ENCODE data around the gene SPON1. TPM values are rescaled to one million over a fixed set of nuclear protein-coding genes. Genes with fewer than 3 reads are reported as not detected.

Gene SPON1
- total and polyA plus RNA-seq, 4 donors: 0.72 to 4.9 (median 1.2) TPM

DNA sequence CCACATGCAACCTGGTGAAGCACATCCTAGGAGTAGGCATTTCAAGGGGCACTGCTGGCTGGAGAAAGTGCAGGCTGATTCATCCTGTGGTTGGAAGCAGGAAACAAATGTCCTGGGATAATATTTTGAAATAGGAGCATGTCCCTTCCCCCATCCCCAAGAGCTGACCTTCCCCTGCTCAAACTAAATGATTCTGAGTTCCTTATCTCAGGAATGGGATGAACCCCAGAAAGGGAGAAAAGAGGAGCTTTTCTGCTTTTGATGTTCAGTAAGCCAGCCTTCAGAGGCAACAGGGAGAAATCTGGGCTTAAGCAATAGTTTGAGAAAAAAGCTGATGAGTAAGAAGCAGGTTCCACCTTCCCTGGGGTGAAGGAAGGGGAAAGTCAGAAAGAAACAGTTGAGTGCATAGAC is 19.5 kb upstream of the SPON1 start (continued):
- TF ChIP-seq, protein P1, sequence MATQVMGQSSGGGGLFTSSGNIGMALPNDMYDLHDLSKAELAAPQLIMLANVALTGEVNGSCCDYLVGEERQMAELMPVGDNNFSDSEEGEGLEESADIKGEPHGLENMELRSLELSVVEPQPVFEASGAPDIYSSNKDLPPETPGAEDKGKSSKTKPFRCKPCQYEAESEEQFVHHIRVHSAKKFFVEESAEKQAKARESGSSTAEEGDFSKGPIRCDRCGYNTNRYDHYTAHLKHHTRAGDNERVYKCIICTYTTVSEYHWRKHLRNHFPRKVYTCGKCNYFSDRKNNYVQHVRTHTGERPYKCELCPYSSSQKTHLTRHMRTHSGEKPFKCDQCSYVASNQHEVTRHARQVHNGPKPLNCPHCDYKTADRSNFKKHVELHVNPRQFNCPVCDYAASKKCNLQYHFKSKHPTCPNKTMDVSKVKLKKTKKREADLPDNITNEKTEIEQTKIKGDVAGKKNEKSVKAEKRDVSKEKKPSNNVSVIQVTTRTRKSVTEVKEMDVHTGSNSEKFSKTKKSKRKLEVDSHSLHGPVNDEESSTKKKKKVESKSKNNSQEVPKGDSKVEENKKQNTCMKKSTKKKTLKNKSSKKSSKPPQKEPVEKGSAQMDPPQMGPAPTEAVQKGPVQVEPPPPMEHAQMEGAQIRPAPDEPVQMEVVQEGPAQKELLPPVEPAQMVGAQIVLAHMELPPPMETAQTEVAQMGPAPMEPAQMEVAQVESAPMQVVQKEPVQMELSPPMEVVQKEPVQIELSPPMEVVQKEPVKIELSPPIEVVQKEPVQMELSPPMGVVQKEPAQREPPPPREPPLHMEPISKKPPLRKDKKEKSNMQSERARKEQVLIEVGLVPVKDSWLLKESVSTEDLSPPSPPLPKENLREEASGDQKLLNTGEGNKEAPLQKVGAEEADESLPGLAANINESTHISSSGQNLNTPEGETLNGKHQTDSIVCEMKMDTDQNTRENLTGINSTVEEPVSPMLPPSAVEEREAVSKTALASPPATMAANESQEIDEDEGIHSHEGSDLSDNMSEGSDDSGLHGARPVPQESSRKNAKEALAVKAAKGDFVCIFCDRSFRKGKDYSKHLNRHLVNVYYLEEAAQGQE (IDR thresholded peaks at IDR 0.05): no peak

GRCh38 chr11:13944016-13944415 is 18.5 kb upstream of the SPON1 start:
- Histone ChIP-seq H3K4me1 (ENCODE audit: control insufficient read depth in 4 of 4, insufficient read depth in 4 of 4, low read length in 3 of 4) (no peaks in the 10 kb centered on the region), H3K27ac (ENCODE audit: low read depth in 1 of 2, low read length in 2 of 2) (no peak overlapping the region), H3K4me3 (ENCODE audit: low read depth in 1 of 3, low read length in 3 of 3) (no peak overlapping the region), H3K36me3 (ENCODE audit: control insufficient read depth in 4 of 4, insufficient read depth in 3 of 4, low read depth in 1 of 4, low read length in 3 of 4) (no peaks in the 10 kb centered on the region), H3K9me3 (ENCODE audit: control insufficient read depth in 4 of 4, low read length in 3 of 4) (no peaks in the 10 kb centered on the region), H3K9ac (ENCODE audit: low read depth in 1 of 2, low read length in 2 of 2) (no peak overlapping the region), H3K27me3 (ENCODE audit: control insufficient read depth in 4 of 4, insufficient read depth in 4 of 4, low read length in 3 of 4) (peaks cover 0 to 4% (median 0%) of the 10 kb centered on the region in 4 donors)
- WGBS: 81% methylated on average over 3 of the region's 3 CpGs
- TF ChIP-seq FOXA2 (IDR thresholded peaks at IDR 0.05) (no peak), NR2F2 (IDR thresholded peaks at IDR 0.05) (no peak), JUND (IDR thresholded peaks at IDR 0.05) (no peak), TAF1 (conservative IDR thresholded peaks at IDR 0.05) (no peak), FOXA1 (IDR thresholded peaks at IDR 0.05) (no peak), RXRA (IDR thresholded peaks at IDR 0.05) (no peak), SP1 (IDR thresholded peaks at IDR 0.05) (no peak), EGR1 (IDR thresholded peaks at IDR 0.05; ENCODE audit: low read depth in 2 of 2) (no peak), YY1 (IDR thresholded peaks at IDR 0.05) (no peak), GABPA (IDR thresholded peaks at IDR 0.05 in 1 of 2, conservative IDR thresholded peaks at IDR 0.05 in 1 of 2) (no peak), HNF4G (IDR thresholded peaks at IDR 0.05) (no peak), HNF4A (conservative IDR thresholded peaks at IDR 0.05) (no peak), RAD21 (IDR thresholded peaks at IDR 0.05) (no peak), ATF3 (IDR thresholded peaks at IDR 0.05) (no peak)
- TF ChIP-seq, protein P2, sequence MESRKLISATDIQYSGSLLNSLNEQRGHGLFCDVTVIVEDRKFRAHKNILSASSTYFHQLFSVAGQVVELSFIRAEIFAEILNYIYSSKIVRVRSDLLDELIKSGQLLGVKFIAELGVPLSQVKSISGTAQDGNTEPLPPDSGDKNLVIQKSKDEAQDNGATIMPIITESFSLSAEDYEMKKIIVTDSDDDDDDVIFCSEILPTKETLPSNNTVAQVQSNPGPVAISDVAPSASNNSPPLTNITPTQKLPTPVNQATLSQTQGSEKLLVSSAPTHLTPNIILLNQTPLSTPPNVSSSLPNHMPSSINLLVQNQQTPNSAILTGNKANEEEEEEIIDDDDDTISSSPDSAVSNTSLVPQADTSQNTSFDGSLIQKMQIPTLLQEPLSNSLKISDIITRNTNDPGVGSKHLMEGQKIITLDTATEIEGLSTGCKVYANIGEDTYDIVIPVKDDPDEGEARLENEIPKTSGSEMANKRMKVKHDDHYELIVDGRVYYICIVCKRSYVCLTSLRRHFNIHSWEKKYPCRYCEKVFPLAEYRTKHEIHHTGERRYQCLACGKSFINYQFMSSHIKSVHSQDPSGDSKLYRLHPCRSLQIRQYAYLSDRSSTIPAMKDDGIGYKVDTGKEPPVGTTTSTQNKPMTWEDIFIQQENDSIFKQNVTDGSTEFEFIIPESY (IDR thresholded peaks at IDR 0.05): no peak
- TF ChIP-seq, protein P1 (IDR thresholded peaks at IDR 0.05): no peak
- TF ChIP-seq, protein P3, sequence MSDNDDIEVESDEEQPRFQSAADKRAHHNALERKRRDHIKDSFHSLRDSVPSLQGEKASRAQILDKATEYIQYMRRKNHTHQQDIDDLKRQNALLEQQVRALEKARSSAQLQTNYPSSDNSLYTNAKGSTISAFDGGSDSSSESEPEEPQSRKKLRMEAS (IDR thresholded peaks at IDR 0.05): no peak
- TF ChIP-seq, protein P4, sequence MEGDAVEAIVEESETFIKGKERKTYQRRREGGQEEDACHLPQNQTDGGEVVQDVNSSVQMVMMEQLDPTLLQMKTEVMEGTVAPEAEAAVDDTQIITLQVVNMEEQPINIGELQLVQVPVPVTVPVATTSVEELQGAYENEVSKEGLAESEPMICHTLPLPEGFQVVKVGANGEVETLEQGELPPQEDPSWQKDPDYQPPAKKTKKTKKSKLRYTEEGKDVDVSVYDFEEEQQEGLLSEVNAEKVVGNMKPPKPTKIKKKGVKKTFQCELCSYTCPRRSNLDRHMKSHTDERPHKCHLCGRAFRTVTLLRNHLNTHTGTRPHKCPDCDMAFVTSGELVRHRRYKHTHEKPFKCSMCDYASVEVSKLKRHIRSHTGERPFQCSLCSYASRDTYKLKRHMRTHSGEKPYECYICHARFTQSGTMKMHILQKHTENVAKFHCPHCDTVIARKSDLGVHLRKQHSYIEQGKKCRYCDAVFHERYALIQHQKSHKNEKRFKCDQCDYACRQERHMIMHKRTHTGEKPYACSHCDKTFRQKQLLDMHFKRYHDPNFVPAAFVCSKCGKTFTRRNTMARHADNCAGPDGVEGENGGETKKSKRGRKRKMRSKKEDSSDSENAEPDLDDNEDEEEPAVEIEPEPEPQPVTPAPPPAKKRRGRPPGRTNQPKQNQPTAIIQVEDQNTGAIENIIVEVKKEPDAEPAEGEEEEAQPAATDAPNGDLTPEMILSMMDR (IDR thresholded peaks at IDR 0.05; ENCODE audit: low read depth, low read length, missing input control): no peak
- DNase-seq (ENCODE audit: low spot score): no peak
